Stimulated activated naive B cell treated with anti-CD40 and anti-IgM and Interleukin-4, amounts not matched to agents 10 μg/mL and 1 μg/mL and 100 μg/mL, for 72 hours (primary cell): ENCODE measurements around the gene IDS.

Experiments used
- ATAC-seq, 2 donors: fragments of 150-1000 bp; cut with Tn5 transposase; replicated peaks; 2 replicates each; pipeline ENCODE4 v1.10.0; 2021; ENCODE audit warnings: moderate library complexity in 1 of 2
- DNase-seq: peaks from one replicate; pipeline ENCODE4 v3.0.0; 2021
- H3K27ac Mint-ChIP-seq: one replicate; pipeline ENCODE4 v1.8.0; 2022; ENCODE audit warnings: mild to moderate bottlenecking, mixed read lengths
- H3K27me3 Mint-ChIP-seq, 2 donors: one replicate each; pipeline ENCODE4 v1.8.0; 2022; ENCODE audit warnings: mixed read lengths in 2 of 2
- H3K36me3 Mint-ChIP-seq, 2 donors: one replicate each; pipeline ENCODE4 v1.8.0; 2022; ENCODE audit warnings: mixed read lengths in 2 of 2, mild to moderate bottlenecking in 1 of 2
- H3K4me1 Mint-ChIP-seq, 2 donors: one replicate each; pipeline ENCODE4 v1.8.0; 2022; ENCODE audit warnings: mixed read lengths in 2 of 2, mild to moderate bottlenecking in 1 of 2
- H3K4me3 Mint-ChIP-seq, 2 donors: one replicate each; pipeline ENCODE4 v1.8.0; 2022; ENCODE audit warnings: mild to moderate bottlenecking in 2 of 2, mixed read lengths in 2 of 2, moderate library complexity in 1 of 2
- H3K9me3 Mint-ChIP-seq, 2 donors: one replicate each; pipeline ENCODE4 v1.8.0; 2022; ENCODE audit warnings: mixed read lengths in 2 of 2, mild to moderate bottlenecking in 1 of 2

Gene IDS

DNA sequence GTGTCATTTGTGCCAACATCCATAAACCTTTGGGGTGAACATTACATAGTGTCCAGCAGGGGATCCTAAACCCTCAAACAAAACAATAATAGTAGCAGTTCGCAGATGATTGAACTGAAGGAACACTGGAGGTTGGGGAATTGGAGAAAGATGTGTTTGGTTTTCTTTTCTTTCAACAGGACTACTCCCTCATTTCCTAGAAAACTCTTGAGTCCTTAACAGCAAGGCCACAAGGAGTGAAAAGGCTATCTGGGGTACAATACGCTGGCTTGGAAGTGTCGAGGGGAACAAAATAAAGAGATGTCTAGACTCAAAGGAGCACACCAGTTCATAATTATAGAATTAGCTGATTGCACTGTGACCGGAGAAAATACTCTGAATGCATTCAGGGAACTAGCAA lies 72.1 kb downstream of the IDS start:
- peaks cover 0 to 2% of the 10 kb centered on the region in 2 donors for H3K9me3 Mint-ChIP-seq
- H3K36me3 Mint-ChIP-seq: no peaks in the 10 kb centered on the region
- H3K27me3 Mint-ChIP-seq: no peaks in the 10 kb centered on the region
- no peaks in the 10 kb centered on the region for H3K4me1 Mint-ChIP-seq
- ATAC-seq: no peak
- no peak for DNase-seq
- no peak overlapping the region for H3K4me3 Mint-ChIP-seq
- H3K27ac Mint-ChIP-seq: no peak overlapping the region
